Neuronal stem cell (in vitro differentiated cells): Measurements from ENCODE around the gene PRIMA1.
A peak's percentile ranks its signal among the peaks of the same experiment; 100 is the strongest.

ENCODE experiments used
- DNase-seq: peaks from one replicate; pipeline ENCODE4 v3.0.0-alpha.2; 2013; ENCODE audit warnings: low spot score
- H2AFZ ChIP-seq: one replicate; pipeline ENCODE4 v1.6.1; 2013; ENCODE audit warnings: mild to moderate bottlenecking, low read length, inconsistent platforms
- H2AK5ac ChIP-seq: 2 replicates; pipeline ENCODE4 v1.6.1; 2013; ENCODE audit warnings: low read depth, mild to moderate bottlenecking, inconsistent platforms, low read length, moderate library complexity, mixed read lengths
- H2BK120ac ChIP-seq: 2 replicates; pipeline ENCODE4 v1.6.1; 2013; ENCODE audit warnings: low read depth, mild to moderate bottlenecking, inconsistent platforms, low read length, moderate library complexity, mixed read lengths
- H2BK12ac ChIP-seq: one replicate; pipeline ENCODE4 v1.6.1; 2013; ENCODE audit warnings: low read length, inconsistent platforms
- H2BK15ac ChIP-seq: 2 replicates; pipeline ENCODE4 v1.6.1; 2013; ENCODE audit warnings: mild to moderate bottlenecking, low read length, inconsistent platforms, mixed read lengths
- H2BK5ac ChIP-seq: one replicate; pipeline ENCODE4 v1.6.1; 2013; ENCODE audit warnings: inconsistent platforms, mild to moderate bottlenecking, low read length, moderate library complexity
- H3K14ac ChIP-seq: one replicate; pipeline ENCODE4 v1.6.1; 2013; ENCODE audit warnings: low read length, inconsistent platforms
- H3K18ac ChIP-seq: 2 replicates; pipeline ENCODE4 v1.6.1; 2013; ENCODE audit warnings: low read length, inconsistent platforms
- H3K23ac ChIP-seq: 2 replicates; pipeline ENCODE4 v1.6.1; 2013; ENCODE audit warnings: low read depth, mild to moderate bottlenecking, mixed read lengths, low read length, inconsistent platforms; ENCODE audit not compliant: poor library complexity
- H3K27ac ChIP-seq: replicated peaks from 3 replicates; pipeline ENCODE4 v1.5.1; 2013; ENCODE audit warnings: low read length, inconsistent platforms
- H3K27me3 ChIP-seq, 3 experiments: 2 replicates each; pipeline ENCODE4 v1.6.1; 2013; ENCODE audit warnings: low read length in 3 of 3, mild to moderate bottlenecking in 2 of 3, inconsistent platforms in 1 of 3, low read depth in 1 of 3, mixed read lengths in 1 of 3, moderate library complexity in 1 of 3; ENCODE audit not compliant: control insufficient read depth in 3 of 3, insufficient read depth in 3 of 3
- H3K36me3 ChIP-seq, 2 donors: replicated peaks in 1 of 2; 2 replicates each; pipeline ENCODE4 v1.6.1; 2013; ENCODE audit warnings: low read length in 2 of 2; ENCODE audit not compliant: control insufficient read depth in 2 of 2, insufficient read depth in 2 of 2
- H3K4ac ChIP-seq: 2 replicates; pipeline ENCODE4 v1.6.1; 2013; ENCODE audit warnings: inconsistent platforms, mild to moderate bottlenecking, low read length, moderate library complexity
- H3K4me1 ChIP-seq, 2 donors: 1 replicate in 1 of 2; 2 replicates in 1 of 2; pipeline ENCODE4 v1.6.1; 2013; ENCODE audit warnings: low read length in 2 of 2, low read depth in 1 of 2; ENCODE audit not compliant: control insufficient read depth in 2 of 2, insufficient read depth in 1 of 2
- H3K4me2 ChIP-seq: one replicate; pipeline ENCODE4 v1.6.1; 2013; ENCODE audit warnings: mild to moderate bottlenecking, low read length, inconsistent platforms; ENCODE audit not compliant: insufficient read depth, poor library complexity, severe bottlenecking
- H3K4me3 ChIP-seq, 2 donors: 2 replicates each; pipeline ENCODE4 v1.5.1; 2013; ENCODE audit warnings: low read length in 2 of 2, mild to moderate bottlenecking in 2 of 2, inconsistent platforms in 1 of 2, moderate library complexity in 1 of 2
- H3K79me1 ChIP-seq: one replicate; pipeline ENCODE4 v1.6.1; 2013; ENCODE audit warnings: low read depth, mild to moderate bottlenecking, inconsistent platforms, low read length, moderate library complexity
- H3K9ac ChIP-seq: one replicate; pipeline ENCODE4 v1.6.1; 2013; ENCODE audit warnings: mild to moderate bottlenecking, low read depth, low read length, inconsistent platforms; ENCODE audit not compliant: poor library complexity
- H3K9me3 ChIP-seq, 2 donors: replicated peaks in 1 of 2; 2 replicates each; pipeline versions ENCODE3 to v1.6.1; 2013; ENCODE audit warnings: low read length in 2 of 2, mild to moderate bottlenecking in 2 of 2, inconsistent platforms in 1 of 2, low read depth in 1 of 2, mixed read lengths in 1 of 2, moderate library complexity in 1 of 2; ENCODE audit not compliant: control insufficient read depth in 2 of 2, insufficient read depth in 1 of 2
- H4K8ac ChIP-seq: one replicate; pipeline ENCODE4 v1.6.1; 2013; ENCODE audit warnings: low read depth, mild to moderate bottlenecking, inconsistent platforms, low read length, moderate library complexity
- H4K91ac ChIP-seq: one replicate; pipeline ENCODE4 v1.6.1; 2013; ENCODE audit warnings: low read length, low read depth, mild to moderate bottlenecking, inconsistent platforms; ENCODE audit not compliant: poor library complexity
- WGBS, 2 donors: extraction: QIAGEN DNeasy Blood & Tissue Kit; methylation state at CpG; one replicate each; pipeline ENCODE4 v1.1.7; 2013; ENCODE audit warnings: missing lambda C conversion rate in 2 of 2, mixed read lengths in 1 of 2; ENCODE audit not compliant: insufficient read length in 2 of 2, insufficient replicate concordance in 1 of 2; ENCODE audit errors: extremely low coverage in 2 of 2; 5-methylcytosine and 5-hydroxymethylcytosine counted together

PRIMA1 gene

DNA sequence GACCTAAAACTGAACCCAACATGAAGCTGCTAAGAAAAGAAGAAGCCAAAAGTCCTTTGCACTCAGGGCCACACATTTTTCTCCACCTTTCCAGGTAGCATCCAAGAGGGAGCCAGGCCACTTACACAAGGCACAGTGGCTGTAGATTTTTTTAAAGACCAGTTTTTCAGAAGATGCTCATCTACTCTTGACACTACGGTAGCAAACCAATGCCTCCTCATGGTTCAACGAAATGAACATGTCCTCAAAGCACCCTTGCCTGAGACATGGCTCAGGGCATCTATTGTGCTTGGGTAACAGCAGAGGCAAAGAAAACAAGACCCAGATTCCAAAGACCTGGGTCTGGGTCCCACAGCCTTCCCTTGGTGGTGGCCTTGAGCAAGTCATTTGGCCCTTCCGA, 22.3 kb downstream of the PRIMA1 start:
- no peak overlapping the region for H2AFZ ChIP-seq
- H3K36me3 ChIP-seq = no peaks in the 10 kb centered on the region
- no peak overlapping the region for H3K27ac ChIP-seq
- H2BK12ac ChIP-seq = no peak overlapping the region
- H3K4me2 ChIP-seq = no peak overlapping the region
- no peak for DNase-seq
- no peak overlapping the region for H2BK15ac ChIP-seq
- H2AK5ac ChIP-seq = no peak overlapping the region
- peaks cover 0 to 6% (median 0%) of the 10 kb centered on the region in 3 experiments for H3K27me3 ChIP-seq
- no peak overlapping the region for H3K4ac ChIP-seq
- no peaks in the 10 kb centered on the region for H3K9me3 ChIP-seq
- H3K79me1 ChIP-seq = no peaks in the 10 kb centered on the region
- no peak overlapping the region for H2BK5ac ChIP-seq
- H2BK120ac ChIP-seq = no peak overlapping the region
- no peak overlapping the region for H4K8ac ChIP-seq
- no peak overlapping the region for H3K9ac ChIP-seq
- H3K18ac ChIP-seq = peak overlapping the region; percentile 30
- H3K4me3 ChIP-seq = no peak overlapping the region
- H3K14ac ChIP-seq = no peak overlapping the region
- peaks cover 6 to 18% of the 10 kb centered on the region in 2 donors for H3K4me1 ChIP-seq
- WGBS, 2 donors = no CpG with 5 or more reads among the region's 3 CpGs
- no peak overlapping the region for H4K91ac ChIP-seq
- no peak overlapping the region for H3K23ac ChIP-seq

DNA sequence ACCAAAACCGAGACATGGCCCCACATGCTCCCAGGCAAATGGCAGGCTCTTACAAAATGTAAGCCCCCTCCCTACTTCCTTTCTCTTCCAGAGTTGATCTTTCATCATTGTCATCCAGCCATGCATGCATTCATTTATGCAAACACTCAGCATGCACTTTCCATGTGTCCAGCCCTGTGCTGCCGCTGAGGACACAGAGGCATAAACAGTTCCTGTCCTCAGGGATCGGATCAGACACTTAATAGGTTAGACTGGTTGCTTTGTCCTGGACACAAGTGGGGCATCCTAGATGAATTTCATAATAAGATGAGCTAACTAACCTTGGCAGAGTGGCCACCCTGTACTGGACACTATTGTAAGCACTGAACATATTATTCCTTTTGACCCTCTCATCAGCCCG, 23.1 kb downstream of the PRIMA1 start:
- Histone ChIP-seq H2BK5ac (no peak overlapping the region), H3K4me2 (no peak overlapping the region), H3K4me3 (no peak overlapping the region), H3K27ac (no peak overlapping the region), H2AK5ac (no peak overlapping the region), H3K23ac (no peak overlapping the region), H3K9ac (no peak overlapping the region), H2AFZ (no peak overlapping the region), H3K27me3 (peaks cover 0 to 6% (median 0%) of the 10 kb centered on the region in 3 experiments), H3K18ac (no peak overlapping the region), H2BK15ac (no peak overlapping the region), H3K79me1 (no peaks in the 10 kb centered on the region), H4K8ac (no peak overlapping the region), H2BK12ac (no peak overlapping the region), H2BK120ac (no peak overlapping the region), H3K14ac (no peak overlapping the region), H3K4me1 (peaks cover 6 to 17% of the 10 kb centered on the region in 2 donors), H3K36me3 (no peaks in the 10 kb centered on the region), H3K9me3 (no peaks in the 10 kb centered on the region), H3K4ac (no peak overlapping the region), H4K91ac (no peak overlapping the region)
- DNase-seq = no peak
- no CpG with 5 or more reads among the region's 4 CpGs for WGBS, 2 donors

DNA sequence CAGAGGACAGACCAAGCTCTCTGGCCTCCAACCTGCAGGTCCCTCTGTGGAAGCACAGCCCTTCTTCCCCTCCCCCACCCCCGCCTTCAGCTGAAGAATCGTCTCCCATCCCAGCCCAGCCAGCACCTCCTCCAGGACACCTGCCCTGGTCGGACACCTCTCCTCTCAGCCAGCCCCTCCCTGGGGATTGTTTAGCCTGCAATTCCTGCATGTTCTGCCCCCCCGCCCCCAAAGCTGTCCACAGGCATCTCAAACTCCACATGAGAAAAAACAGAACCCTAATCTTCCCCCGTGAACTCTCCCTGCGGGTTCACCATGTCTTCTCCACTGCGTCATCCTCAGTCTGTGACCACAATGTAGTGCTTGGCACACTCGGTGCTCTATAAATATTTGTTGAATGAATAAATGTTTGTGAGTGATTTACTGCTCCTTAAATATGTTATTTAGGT, 24.1 kb downstream of the PRIMA1 start:
- no peak overlapping the region for H3K27ac ChIP-seq
- DNase-seq = no peak

DNA sequence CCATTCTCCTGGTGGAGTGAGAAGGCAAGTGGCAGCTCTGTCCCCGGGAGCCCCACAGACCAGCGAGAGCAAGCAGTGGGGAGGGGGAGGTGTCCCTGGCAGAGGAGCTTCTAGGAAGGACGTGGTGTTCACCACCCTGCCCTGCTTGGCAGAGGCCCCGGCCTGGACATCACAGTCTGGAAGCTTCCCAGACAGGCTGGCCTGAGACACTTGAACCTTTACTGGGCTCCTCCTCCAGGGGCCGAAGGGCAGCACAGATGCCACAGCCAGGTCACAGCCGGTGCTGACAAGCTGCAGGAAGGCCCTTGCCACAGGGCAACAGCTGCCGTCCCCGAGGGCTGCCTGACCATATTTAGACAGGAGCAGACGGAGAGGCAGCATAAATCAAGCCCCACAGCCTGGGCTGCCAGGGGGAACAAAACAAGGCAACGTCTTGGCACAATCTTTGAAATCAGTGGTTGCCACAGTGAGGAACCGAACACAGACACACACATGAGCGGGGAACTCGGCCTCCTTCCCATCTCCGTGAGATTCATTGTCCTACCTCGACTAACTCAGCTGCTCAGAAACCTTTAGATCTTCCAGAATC, 28.5 kb downstream of the PRIMA1 start:
- no peak overlapping the region for H3K18ac ChIP-seq
- H2BK12ac ChIP-seq = no peak overlapping the region
- no peak overlapping the region for H4K8ac ChIP-seq
- H2AK5ac ChIP-seq = no peak overlapping the region
- peaks cover 0 to 2% of the 10 kb centered on the region in 2 donors for H3K9me3 ChIP-seq
- H3K23ac ChIP-seq = no peak overlapping the region
- H3K79me1 ChIP-seq = no peaks in the 10 kb centered on the region
- H2AFZ ChIP-seq = no peak overlapping the region
- H3K14ac ChIP-seq = no peak overlapping the region
- peaks cover 1 to 11% of the 10 kb centered on the region in 2 donors for H3K4me1 ChIP-seq
- no peak overlapping the region for H2BK15ac ChIP-seq
- H3K4me3 ChIP-seq = no peak overlapping the region
- H3K36me3 ChIP-seq = no peaks in the 10 kb centered on the region
- no peak overlapping the region for H3K27ac ChIP-seq
- H3K4me2 ChIP-seq = no peak overlapping the region
- no peak overlapping the region for H3K4ac ChIP-seq
- DNase-seq = no peak
- no peaks in the 10 kb centered on the region for H3K27me3 ChIP-seq
- no CpG with 5 or more reads among the region's 15 CpGs for WGBS, 2 donors
- no peak overlapping the region for H3K9ac ChIP-seq
- no peak overlapping the region for H4K91ac ChIP-seq
- H2BK120ac ChIP-seq = no peak overlapping the region
- H2BK5ac ChIP-seq = no peak overlapping the region

More for the DNA sequence above, 24.1 kb downstream of the PRIMA1 start:
- Histone ChIP-seq H2AK5ac (peak overlapping the region; percentile 28), H3K4ac (no peak overlapping the region), H3K9me3 (no peaks in the 10 kb centered on the region), H3K36me3 (no peaks in the 10 kb centered on the region), H2BK15ac (peak overlapping the region; percentile 11), H4K91ac (no peak overlapping the region), H3K18ac (peak overlapping the region; percentile 2), H3K27me3 (peaks cover 0 to 6% (median 0%) of the 10 kb centered on the region in 3 experiments), H3K4me2 (no peak overlapping the region), H3K4me3 (no peak overlapping the region), H3K23ac (no peak overlapping the region), H2AFZ (no peak overlapping the region), H3K14ac (peak overlapping the region; percentile 25), H3K9ac (no peak overlapping the region), H3K4me1 (peaks cover 6 to 16% of the 10 kb centered on the region in 2 donors), H3K79me1 (no peaks in the 10 kb centered on the region), H2BK12ac (no peak overlapping the region), H2BK5ac (no peak overlapping the region), H2BK120ac (no peak overlapping the region), H4K8ac (no peak overlapping the region)
- no CpG with 5 or more reads among the region's 8 CpGs for WGBS, 2 donors
